Suprapubic skin (tissue), 4 donors: Measurements from ENCODE around the gene UBE3C. TPM values are rescaled to one million over a fixed set of nuclear protein-coding genes. Genes with fewer than 3 reads are reported as not detected.
"Not testable (repeated sequence)": the region's sequence is repeated elsewhere in the genome, so short reads cannot be mapped to it uniquely, and the experiment has no call there.

ENCODE experiments used
- DNase-seq, 2 donors: peaks; one replicate each; pipeline ENCODE4 v3.0.0-alpha.2; 2019; ENCODE audit warnings: low spot score in 2 of 2
- H3K27ac ChIP-seq: fragments of 200-600 bp; sonication (generic); one replicate; pipeline ENCODE4 v1.5.1; 2019
- H3K27me3 ChIP-seq: fragments of 200-600 bp; sonication (generic); one replicate; pipeline ENCODE4 v1.5.1; 2019
- H3K36me3 ChIP-seq: fragments of 200-600 bp; sonication (generic); one replicate; pipeline ENCODE4 v1.5.1; 2019
- H3K4me1 ChIP-seq: fragments of 200-600 bp; sonication (generic); one replicate; pipeline ENCODE4 v1.5.1; 2019
- H3K4me3 ChIP-seq: fragments of 200-600 bp; sonication (generic); one replicate; pipeline ENCODE4 v1.5.1; 2019; ENCODE audit warnings: mild to moderate bottlenecking
- H3K9me3 ChIP-seq: fragments of 200-600 bp; sonication (generic); one replicate; pipeline ENCODE4 v1.5.1; 2019
- CTCF ChIP-seq, 2 donors: fragments of 200-600 bp in 1 of 2; fragments of 450-650 bp in 1 of 2; sonication (generic) in 1 of 2; IDR thresholded peaks; one replicate each; pipeline ENCODE4 v1.5.1; 2016 to 2019; ENCODE audit warnings: antibody characterized with exemption in 2 of 2, mild to moderate bottlenecking in 1 of 2, moderate library complexity in 1 of 2
- EP300 ChIP-seq: sonication (generic); formaldehyde crosslinking; IDR thresholded peaks from one replicate; pipeline ENCODE4 v1.6.1; 2017; ENCODE audit warnings: antibody characterized with exemption
- POLR2A ChIP-seq, 2 donors: fragments of 450-650 bp; IDR thresholded peaks; one replicate each; pipeline ENCODE4 v1.6.1; 2017; ENCODE audit warnings: antibody characterized with exemption in 2 of 2, mild to moderate bottlenecking in 2 of 2, moderate library complexity in 2 of 2
- POLR2AphosphoS5 ChIP-seq, 3 donors: sonication (generic); formaldehyde crosslinking; IDR thresholded peaks; one replicate each; pipeline ENCODE4 v1.6.1; 2017; ENCODE audit warnings: antibody characterized with exemption in 3 of 3
- WGBS: methylation state at CpG from one replicate; pipeline ENCODE4 v1.1.5; 2018; 5-methylcytosine and 5-hydroxymethylcytosine counted together
- total RNA-seq, 4 donors: library from RNA; depleted of rRNA; stranded (reverse); fragments of >200 nt; gene quantifications; one replicate each; pipeline ENCODE4 v1.1.0, GENCODE V29; 2016

The UBE3C gene
- total RNA-seq, 4 donors from 2014 or later, result 66.2 to 88.1 (median 77.8) TPM

GRCh38 chr7:157274991-157275427, 136.3 kb downstream of the UBE3C start:
- peak in 1 of 2 donors; percentile 48 for DNase-seq
- Histone ChIP-seq H3K9me3 (no peaks in the 10 kb centered on the region), H3K4me3 (no peak overlapping the region), H3K27me3 (peaks cover 5% of the 10 kb centered on the region), H3K27ac (no peak overlapping the region), H3K4me1 (peaks cover 55% of the 10 kb centered on the region), H3K36me3 (peaks cover 5% of the 10 kb centered on the region)
- 69% methylated on average over 12 of the region's 12 CpGs for WGBS
- TF ChIP-seq POLR2A (IDR thresholded peaks at IDR 0.05), result no peak
- no peak for TF ChIP-seq CTCF (IDR thresholded peaks at IDR 0.05)
- no peak for TF ChIP-seq EP300
- no peak for TF ChIP-seq POLR2AphosphoS5 (IDR thresholded peaks at IDR 0.05)

- no peak overlapping the region for H3K27ac ChIP-seq
- TF ChIP-seq CTCF (IDR thresholded peaks at IDR 0.05), result no peak
- no peak for TF ChIP-seq POLR2A (IDR thresholded peaks at IDR 0.05)
- no peak for TF ChIP-seq POLR2AphosphoS5 (IDR thresholded peaks at IDR 0.05)
- TF ChIP-seq EP300, result no peak
- H3K4me3 ChIP-seq, result no peak overlapping the region
- peaks cover 5% of the 10 kb centered on the region for H3K27me3 ChIP-seq
- DNase-seq, result peak in 1 of 2 donors; percentile 62
- WGBS, result no CpG with 5 or more reads among the region's 14 CpGs
- no peaks in the 10 kb centered on the region for H3K36me3 ChIP-seq
- H3K9me3 ChIP-seq, result no peaks in the 10 kb centered on the region
- peaks cover 61% of the 10 kb centered on the region for H3K4me1 ChIP-seq
Observed at GRCh38 chr7:157276091-157276561, 137.4 kb downstream of the UBE3C start.

DNA sequence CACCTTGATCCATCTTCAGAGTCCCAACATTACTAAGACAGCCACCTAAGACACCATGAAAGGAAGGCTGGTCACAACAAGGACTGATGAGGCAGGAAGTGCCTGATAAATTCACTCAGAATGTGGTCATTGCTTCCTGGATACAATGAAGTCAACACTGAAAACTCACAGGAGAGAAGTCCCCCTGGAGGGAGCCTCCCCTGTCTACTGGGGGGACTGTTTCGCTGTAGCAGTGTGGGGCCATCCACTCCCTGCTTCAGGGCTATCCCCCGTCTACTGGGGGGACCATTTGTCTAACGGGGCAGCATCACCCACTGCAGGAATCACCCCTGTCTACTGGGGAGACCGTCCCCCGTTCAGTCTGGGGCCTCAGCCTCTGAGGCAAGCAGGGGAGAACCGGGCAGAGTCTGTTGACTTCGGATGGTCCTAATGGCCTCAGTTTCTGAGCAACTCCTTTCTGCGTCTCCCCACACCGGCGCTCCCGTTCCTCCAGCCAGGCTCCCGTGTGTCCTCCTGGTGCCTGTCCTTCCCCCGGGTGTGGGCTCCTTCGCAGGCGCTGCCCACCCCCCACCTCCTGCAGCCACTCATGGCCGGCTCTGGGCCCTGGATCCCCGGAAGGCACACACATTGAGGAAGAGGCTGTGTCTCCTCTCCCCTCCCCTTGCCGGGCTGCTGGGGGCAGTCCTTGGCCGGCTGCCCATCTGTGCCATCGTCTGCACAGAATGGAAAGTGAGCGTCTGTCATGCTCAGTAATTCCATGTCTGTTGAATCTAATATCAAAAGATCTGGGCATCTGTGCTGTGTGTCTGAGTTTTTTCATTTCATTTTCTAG, 138.2 kb downstream of the UBE3C start:
- H3K36me3 ChIP-seq, result no peaks in the 10 kb centered on the region
- 37% methylated on average over 14 of the region's 21 CpGs for WGBS
- no peak for TF ChIP-seq EP300
- TF ChIP-seq CTCF (IDR thresholded peaks at IDR 0.05), result no peak
- TF ChIP-seq POLR2A (IDR thresholded peaks at IDR 0.05), result no peak
- no peak for TF ChIP-seq POLR2AphosphoS5 (IDR thresholded peaks at IDR 0.05)
- peaks cover 5% of the 10 kb centered on the region for H3K27me3 ChIP-seq
- H3K4me1 ChIP-seq, result peaks cover 63% of the 10 kb centered on the region
- H3K9me3 ChIP-seq, result no peaks in the 10 kb centered on the region
- H3K4me3 ChIP-seq, result no peak overlapping the region
- peak in 1 of 2 donors; percentile 66 for DNase-seq
- peak overlapping the region; percentile 35 for H3K27ac ChIP-seq

- not testable (repeated sequence) for H3K4me3 ChIP-seq, H3K36me3 ChIP-seq, H3K9me3 ChIP-seq, H3K27me3 ChIP-seq, H3K27ac ChIP-seq
- WGBS, result 91% methylated on average over 12 of the region's 12 CpGs
- peaks cover 61% of the 10 kb centered on the region for H3K4me1 ChIP-seq
- peak in 1 of 2 donors; percentile 25 for DNase-seq
Observed at GRCh38 chr7:157277568-157277967, 138.8 kb downstream of the UBE3C start.

DNA sequence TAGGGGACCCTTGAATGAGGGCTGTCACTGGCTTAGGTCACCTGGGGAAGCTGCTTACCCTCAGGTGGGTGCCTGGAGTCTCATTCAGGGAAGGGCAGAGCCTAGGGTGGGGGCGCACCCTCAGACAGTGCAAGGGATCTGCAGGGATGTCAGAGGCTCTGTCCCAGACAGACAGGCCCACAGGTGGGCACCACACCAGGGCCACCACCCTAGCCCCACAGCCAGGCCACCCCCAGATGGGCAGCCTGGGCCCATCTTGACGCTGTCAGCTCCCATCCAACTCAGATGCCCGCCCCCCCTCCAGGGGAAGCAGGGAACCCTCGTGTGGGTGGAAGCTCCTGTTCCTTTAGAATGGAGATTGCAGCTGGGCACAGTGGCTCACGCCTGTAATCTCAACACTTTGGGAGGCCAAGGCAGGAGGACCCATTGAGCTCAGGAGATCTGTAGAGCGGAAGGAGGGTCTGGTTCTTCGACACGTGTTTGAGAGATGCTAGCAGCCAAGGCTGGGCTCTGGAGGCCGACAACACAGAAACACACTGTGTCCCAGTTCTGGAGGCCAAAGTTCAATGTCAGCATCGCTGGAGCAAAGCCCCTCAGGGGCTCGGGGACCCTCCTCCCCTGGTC, 139.6 kb downstream of the UBE3C start:
- no peak overlapping the region for H3K27ac ChIP-seq
- 90% methylated on average over 2 of the region's 11 CpGs for WGBS
- peak in 1 of 2 donors; percentile 63 for DNase-seq
- TF ChIP-seq POLR2AphosphoS5 (IDR thresholded peaks at IDR 0.05) (no peak), EP300 (no peak), POLR2A (IDR thresholded peaks at IDR 0.05) (no peak), CTCF (IDR thresholded peaks at IDR 0.05) (no peak)
- H3K4me1 ChIP-seq, result peaks cover 55% of the 10 kb centered on the region
- H3K36me3 ChIP-seq, result no peaks in the 10 kb centered on the region
- H3K27me3 ChIP-seq, result peaks cover 5% of the 10 kb centered on the region
- H3K9me3 ChIP-seq, result no peaks in the 10 kb centered on the region
- H3K4me3 ChIP-seq, result no peak overlapping the region
